Umbilical cord (tissue), 2 donors: ENCODE results near the gene NAPSA. TPM values are rescaled to one million over a fixed set of nuclear protein-coding genes. Genes with fewer than 3 reads are reported as not detected.
"Not testable (repeated sequence)": the region's sequence is repeated elsewhere in the genome, so short reads cannot be mapped to it uniquely, and the experiment has no call there.

ENCODE experiments used
- DNase-seq: peaks from one replicate; pipeline ENCODE4 v3.0.0-alpha.2; 2015; ENCODE audit warnings: low spot score
- total RNA-seq: library from RNA; depleted of rRNA; stranded (reverse); fragments of >200 nt; gene quantifications from one replicate; pipeline ENCODE4 v1.2.3, GENCODE V29; 2014; ENCODE audit warnings: low replicate concordance; ENCODE audit not compliant: insufficient read depth

Gene NAPSA
- total RNA-seq, 1 donor from 2014 or later = 1.2 TPM

GRCh38 chr19:50361290-50362029 is 4.0 kb downstream of the NAPSA start:
- no peak for DNase-seq

- no peak for DNase-seq
Measured at GRCh38 chr19:50359328-50359818, 6.1 kb downstream of the NAPSA start.

GRCh38 chr19:50358483-50359327 is 6.7 kb downstream of the NAPSA start:
- peak; percentile 66 for DNase-seq

- DNase-seq = peak; percentile 69
Measured at GRCh38 chr19:50357178-50358100, 8.0 kb downstream of the NAPSA start.

- no peak for DNase-seq
Measured at GRCh38 chr19:50356691-50357177, 8.7 kb downstream of the NAPSA start.

GRCh38 chr19:50353487-50353880 is 12.0 kb downstream of the NAPSA start:
- DNase-seq = not testable (repeated sequence)

- no peak for DNase-seq
Measured at GRCh38 chr19:50352242-50352641, 13.2 kb downstream of the NAPSA start.

GRCh38 chr19:50349277-50350057 is 16.0 kb downstream of the NAPSA start:
- no peak for DNase-seq

- not testable (repeated sequence) for DNase-seq
Measured at GRCh38 chr19:50347089-50347581, 18.3 kb downstream of the NAPSA start.

- no peak for DNase-seq
Measured at GRCh38 chr19:50344661-50345318, 20.6 kb downstream of the NAPSA start.

GRCh38 chr19:50341091-50341564 is 24.3 kb downstream of the NAPSA start:
- no peak for DNase-seq

GRCh38 chr19:50340331-50340730 is 25.1 kb downstream of the NAPSA start:
- DNase-seq = no peak

GRCh38 chr19:50337031-50337430 is 28.4 kb downstream of the NAPSA start:
- DNase-seq = not testable (repeated sequence)

- no peak for DNase-seq
Measured at GRCh38 chr19:50334741-50335421, 30.6 kb downstream of the NAPSA start.

- DNase-seq = no peak
Measured at GRCh38 chr19:50333737-50334617, 31.5 kb downstream of the NAPSA start.

- DNase-seq = peak; percentile 97
Measured at GRCh38 chr19:50333235-50333736, 32.2 kb downstream of the NAPSA start.

GRCh38 chr19:50332244-50333038 is 33.0 kb downstream of the NAPSA start:
- peak; percentile 84 for DNase-seq
